ENCODE measurements around the gene ATP6V0E1.

DNA sequence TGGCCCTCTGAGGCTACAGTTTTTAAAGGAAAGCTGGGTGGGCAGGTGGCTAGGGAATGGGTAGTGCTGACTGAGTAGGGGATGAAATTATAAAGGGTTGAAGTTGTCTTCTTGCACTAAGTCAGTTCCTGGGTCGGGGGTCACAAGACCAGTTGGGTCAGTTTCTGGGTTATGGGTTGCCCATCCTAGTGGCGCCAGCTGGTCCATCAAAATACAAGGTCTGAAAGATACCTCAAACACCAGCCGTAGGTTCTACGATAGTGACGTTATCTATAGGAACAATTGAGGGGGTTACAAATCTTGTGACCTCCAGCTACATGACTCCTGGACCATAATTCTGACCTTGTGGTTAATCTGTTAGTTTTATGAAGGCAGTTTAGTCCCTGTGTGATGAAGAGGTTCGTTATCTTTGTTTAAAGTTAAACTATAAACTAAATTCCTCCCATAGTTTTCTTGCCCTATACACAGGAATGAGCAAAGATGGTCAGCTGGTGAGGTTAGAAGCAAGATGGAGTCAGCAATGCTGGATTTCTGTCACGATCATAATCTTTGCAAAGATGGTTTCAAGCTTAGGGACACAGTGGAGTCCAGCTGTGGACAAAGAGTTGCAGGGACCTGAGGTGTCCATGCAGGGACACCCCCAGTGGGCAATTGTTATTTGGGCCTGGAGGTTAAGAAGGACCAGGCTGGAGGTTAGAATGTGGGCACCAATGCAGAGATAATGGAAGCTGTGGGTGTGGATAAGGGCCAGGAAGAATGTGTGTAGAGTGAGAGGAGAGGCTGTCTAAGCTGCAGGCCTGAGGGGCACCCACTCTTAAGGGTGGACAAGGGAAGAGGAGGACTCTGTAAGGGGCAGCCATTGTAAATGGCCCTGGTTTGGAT is 58.6 kb downstream of the ATP6V0E1 start:
- TF ChIP-seq, protein P1, sequence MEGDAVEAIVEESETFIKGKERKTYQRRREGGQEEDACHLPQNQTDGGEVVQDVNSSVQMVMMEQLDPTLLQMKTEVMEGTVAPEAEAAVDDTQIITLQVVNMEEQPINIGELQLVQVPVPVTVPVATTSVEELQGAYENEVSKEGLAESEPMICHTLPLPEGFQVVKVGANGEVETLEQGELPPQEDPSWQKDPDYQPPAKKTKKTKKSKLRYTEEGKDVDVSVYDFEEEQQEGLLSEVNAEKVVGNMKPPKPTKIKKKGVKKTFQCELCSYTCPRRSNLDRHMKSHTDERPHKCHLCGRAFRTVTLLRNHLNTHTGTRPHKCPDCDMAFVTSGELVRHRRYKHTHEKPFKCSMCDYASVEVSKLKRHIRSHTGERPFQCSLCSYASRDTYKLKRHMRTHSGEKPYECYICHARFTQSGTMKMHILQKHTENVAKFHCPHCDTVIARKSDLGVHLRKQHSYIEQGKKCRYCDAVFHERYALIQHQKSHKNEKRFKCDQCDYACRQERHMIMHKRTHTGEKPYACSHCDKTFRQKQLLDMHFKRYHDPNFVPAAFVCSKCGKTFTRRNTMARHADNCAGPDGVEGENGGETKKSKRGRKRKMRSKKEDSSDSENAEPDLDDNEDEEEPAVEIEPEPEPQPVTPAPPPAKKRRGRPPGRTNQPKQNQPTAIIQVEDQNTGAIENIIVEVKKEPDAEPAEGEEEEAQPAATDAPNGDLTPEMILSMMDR (IDR thresholded peaks at IDR 0.05): no peak
- TF ChIP-seq POLR2A (IDR thresholded peaks at IDR 0.05): no peak

Data from body of pancreas (tissue), 4 donors.